NB4 (cell line): Measurements from ENCODE around the gene FOXP1.

Experiments used
- CTCF ChIP-seq: IDR thresholded peaks from one replicate; pipeline ENCODE4 v1.5.1; 2012; ENCODE audit warnings: low read depth, low read length
- MAX ChIP-seq: IDR thresholded peaks from 2 replicates; pipeline ENCODE4 v1.6.1; 2011; ENCODE audit warnings: low read depth, low read length

DNA sequence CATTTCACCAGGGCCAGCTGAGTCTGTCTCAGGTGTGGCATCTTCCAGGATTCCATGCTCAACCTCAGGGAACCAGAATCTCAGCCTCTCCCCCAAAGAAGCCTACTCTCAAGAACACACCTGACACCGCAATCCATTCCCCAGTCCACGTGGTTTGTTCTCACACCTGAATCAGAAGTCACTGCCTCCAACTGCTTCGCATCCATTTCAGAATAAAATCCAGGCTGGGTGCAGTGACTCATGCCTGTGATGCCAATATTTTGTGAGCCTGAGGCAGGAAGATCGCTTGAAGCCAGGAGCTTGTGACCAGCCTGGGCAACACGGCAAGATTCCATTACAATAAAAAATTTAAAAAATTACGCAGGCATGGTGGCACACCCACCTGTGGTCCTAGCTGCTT lies 212.2 kb downstream of the FOXP1 start:
- TF ChIP-seq CTCF = no peak
- no peak for TF ChIP-seq MAX
